ES-I3 (cell line): ENCODE results near the gene OR7C1.

Experiments
- H3K36me3 ChIP-seq: 2 replicates; pipeline ENCODE4 v1.6.1; 2013; ENCODE audit warnings: mild to moderate bottlenecking, low read length, control low read depth, moderate library complexity; ENCODE audit not compliant: insufficient read depth
- H3K4me1 ChIP-seq: 2 replicates; pipeline ENCODE4 v1.6.1; 2013; ENCODE audit warnings: mild to moderate bottlenecking, control low read depth, low read length; ENCODE audit not compliant: insufficient read depth
- H3K9ac ChIP-seq: 2 replicates; pipeline ENCODE4 v1.6.1; 2013; ENCODE audit warnings: low read depth, mild to moderate bottlenecking, low read length, moderate library complexity
- H3K9me3 ChIP-seq: 2 replicates; pipeline ENCODE4 v1.6.1; 2013; ENCODE audit warnings: mild to moderate bottlenecking, low read length, moderate library complexity; ENCODE audit not compliant: control insufficient read depth, insufficient read depth

The OR7C1 gene

DNA sequence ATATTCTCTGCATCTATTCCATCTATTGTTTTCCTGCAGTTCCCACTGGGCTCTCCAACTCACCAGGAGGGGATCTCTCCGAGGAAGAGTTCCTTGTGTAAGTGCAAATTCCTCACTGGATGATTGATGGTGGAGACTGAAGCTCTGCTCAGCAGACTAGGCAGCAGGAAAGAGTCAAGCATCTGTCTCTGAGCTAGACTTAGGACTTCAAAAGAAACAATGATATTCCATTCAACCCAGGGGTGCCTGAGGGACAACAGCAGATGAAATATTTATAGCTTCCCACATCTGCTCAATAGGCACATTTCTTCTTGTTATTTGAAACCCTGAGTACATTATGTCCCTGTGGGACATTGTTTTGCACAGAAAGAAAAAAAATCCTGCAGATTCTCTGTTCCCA, at the start of gene OR7C1, which contains the start of gene OR7A5:
Gene OR7C1 (minus strand): TSS at position 175 of the 400 bp plus-strand sequence. CDS start 35,049 bp downstream, outside the sequence.
Gene OR7A5 (minus strand): TSS at position 175 of the 400 bp plus-strand sequence. CDS start 6,944 bp downstream, outside the sequence.
- Histone ChIP-seq H3K4me1 (peaks cover 5% of the 10 kb centered on the region; the same call in 1 of the 2 replicates), H3K9me3 (peaks cover 11% of the 10 kb centered on the region), H3K9ac (no peak within 1 kb of the TSS), H3K36me3 (no peaks in the 10 kb centered on the region)

GRCh38 chr19:14871619-14872230, 36.7 kb upstream of the OR7C1 start:
- H3K9me3 ChIP-seq = peaks cover 4% of the 10 kb centered on the region; the same call in 1 of the 2 replicates
- H3K9ac ChIP-seq = no peak overlapping the region
- no peaks in the 10 kb centered on the region for H3K4me1 ChIP-seq
- H3K36me3 ChIP-seq = no peaks in the 10 kb centered on the region

DNA sequence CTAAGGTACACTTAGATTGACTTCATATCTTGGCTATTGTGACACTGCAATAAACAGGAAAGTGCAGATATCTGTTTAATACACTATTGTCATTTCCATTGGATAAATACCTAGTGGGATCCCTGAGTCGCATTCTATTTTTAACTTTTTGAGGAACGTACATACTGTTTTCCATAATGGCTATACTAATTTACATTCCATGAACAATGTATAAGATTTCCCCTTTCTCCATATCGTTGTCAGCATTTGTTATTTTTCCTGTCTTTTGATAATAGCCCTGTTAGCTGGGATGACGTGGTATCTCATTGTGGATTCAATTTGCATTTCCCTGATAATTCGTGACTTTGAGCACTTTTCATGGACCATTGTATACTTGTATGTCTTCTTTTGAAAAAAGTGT, 33.5 kb upstream of the OR7C1 start:
- Histone ChIP-seq H3K36me3 (no peaks in the 10 kb centered on the region), H3K9ac (no peak overlapping the region), H3K9me3 (peaks cover 4% of the 10 kb centered on the region; the same call in 1 of the 2 replicates), H3K4me1 (no peaks in the 10 kb centered on the region)

GRCh38 chr19:14848822-14849221, 13.8 kb upstream of the OR7C1 start, which contains the start of gene OR7A10:
Gene OR7A10, minus strand, starts transcription at chr19:14848922. Its CDS starts 7,045 bp downstream, at chr19:14841877.
- Histone ChIP-seq H3K4me1 (no peaks in the 10 kb centered on the region), H3K9me3 (no peaks in the 10 kb centered on the region), H3K9ac (no peak within 1 kb of the TSS), H3K36me3 (no peaks in the 10 kb centered on the region)

- Histone ChIP-seq H3K4me1 (no peaks in the 10 kb centered on the region), H3K9ac (no peak overlapping the region), H3K36me3 (no peaks in the 10 kb centered on the region), H3K9me3 (peaks cover 3% of the 10 kb centered on the region; the same call in 1 of the 2 replicates)
Measured at GRCh38 chr19:14843578-14843977, 8.6 kb upstream of the OR7C1 start.

GRCh38 chr19:14843169-14843568, 8.2 kb upstream of the OR7C1 start:
- no peak overlapping the region for H3K9ac ChIP-seq
- H3K9me3 ChIP-seq = peaks cover 3% of the 10 kb centered on the region; the same call in 1 of the 2 replicates
- H3K36me3 ChIP-seq = no peaks in the 10 kb centered on the region
- H3K4me1 ChIP-seq = no peaks in the 10 kb centered on the region

DNA sequence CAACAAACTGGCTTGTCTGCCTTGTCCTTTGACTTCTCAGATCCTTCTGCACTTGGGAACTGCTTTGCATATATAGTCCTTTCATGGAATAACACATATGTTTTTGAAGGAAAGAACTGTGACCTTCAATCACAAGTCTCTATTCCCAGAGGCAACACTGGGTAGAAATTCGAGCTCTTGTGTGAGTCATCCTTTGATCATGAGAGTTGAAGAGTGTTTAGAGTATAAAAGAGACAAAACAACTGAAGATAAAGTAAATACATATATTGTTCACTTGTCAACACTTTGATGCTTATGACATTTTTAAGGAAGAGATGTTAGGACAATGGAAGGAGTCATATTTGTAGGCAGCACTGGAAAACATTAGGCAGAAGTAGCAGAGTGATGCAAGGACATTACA, 5.2 kb upstream of the OR7C1 start:
- Histone ChIP-seq H3K9me3 (peaks cover 3% of the 10 kb centered on the region; the same call in 1 of the 2 replicates), H3K9ac (no peak overlapping the region), H3K4me1 (0 out of 2 replicates have a peak, but pooled peaks cover under 1% of the 10 kb centered on the region), H3K36me3 (no peaks in the 10 kb centered on the region)

- Histone ChIP-seq H3K36me3 (no peaks in the 10 kb centered on the region), H3K9me3 (peaks cover 3% of the 10 kb centered on the region; the same call in 1 of the 2 replicates), H3K9ac (no peak overlapping the region), H3K4me1 (peaks cover 5% of the 10 kb centered on the region; the same call in 1 of the 2 replicates)
Measured at GRCh38 chr19:14837391-14837790, 2.4 kb upstream of the OR7C1 start.

- Histone ChIP-seq H3K4me1 (peaks cover 5% of the 10 kb centered on the region; the same call in 1 of the 2 replicates), H3K9me3 (peaks cover 9% of the 10 kb centered on the region; the same call in 1 of the 2 replicates), H3K36me3 (no peaks in the 10 kb centered on the region), H3K9ac (no peak overlapping the region)
Measured at GRCh38 chr19:14830702-14831101, 4.3 kb downstream of the OR7C1 start.

GRCh38 chr19:14826006-14826405, 9.0 kb downstream of the OR7C1 start:
- H3K4me1 ChIP-seq = no peaks in the 10 kb centered on the region
- peaks cover 9% of the 10 kb centered on the region; the same call in 1 of the 2 replicates for H3K9me3 ChIP-seq
- H3K36me3 ChIP-seq = no peaks in the 10 kb centered on the region
- no peak overlapping the region for H3K9ac ChIP-seq

- no peaks in the 10 kb centered on the region for H3K9me3 ChIP-seq
- H3K36me3 ChIP-seq = no peaks in the 10 kb centered on the region
- no peaks in the 10 kb centered on the region for H3K4me1 ChIP-seq
- no peak overlapping the region for H3K9ac ChIP-seq
Measured at GRCh38 chr19:14821937-14822336, 13.0 kb downstream of the OR7C1 start.

GRCh38 chr19:14818588-14818987, 16.4 kb downstream of the OR7C1 start:
- Histone ChIP-seq H3K4me1 (no peaks in the 10 kb centered on the region), H3K9me3 (no peaks in the 10 kb centered on the region), H3K9ac (no peak overlapping the region), H3K36me3 (no peaks in the 10 kb centered on the region)

- H3K9me3 ChIP-seq = no peaks in the 10 kb centered on the region
- H3K36me3 ChIP-seq = no peaks in the 10 kb centered on the region
- H3K9ac ChIP-seq = no peak overlapping the region
- H3K4me1 ChIP-seq = no peaks in the 10 kb centered on the region
Measured at GRCh38 chr19:14817052-14817451, 17.9 kb downstream of the OR7C1 start.

DNA sequence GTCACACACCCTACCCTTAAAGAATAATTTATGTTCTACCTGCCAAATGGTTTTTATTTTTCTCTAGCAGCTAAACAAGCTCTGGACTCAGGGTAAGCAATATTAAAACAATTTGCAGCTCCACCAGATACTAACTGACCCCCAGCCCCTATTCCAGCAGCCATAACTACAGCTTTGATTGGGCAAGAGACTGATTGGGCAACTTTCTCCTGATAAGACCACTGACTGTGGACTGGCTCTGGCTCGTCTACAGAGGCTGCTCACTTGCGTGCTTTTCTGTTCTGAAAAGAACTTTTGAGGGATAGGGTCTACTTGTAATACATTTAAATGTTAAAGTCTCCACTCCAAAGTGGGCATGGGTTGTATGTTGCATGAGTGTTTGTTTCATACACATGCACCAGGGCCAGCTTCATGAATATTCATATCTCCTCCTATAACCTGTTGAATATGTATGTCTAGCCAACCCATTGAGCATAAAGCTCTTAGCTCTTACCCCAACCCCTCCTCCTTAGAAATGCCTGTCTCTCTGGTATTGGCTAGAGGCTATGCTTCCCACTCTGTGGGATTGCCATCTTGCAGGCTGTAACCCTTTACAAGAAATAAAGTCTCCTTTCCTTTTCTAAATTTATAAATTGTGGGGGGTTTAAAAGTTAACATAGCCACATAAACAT, 19.9 kb downstream of the OR7C1 start:
- Histone ChIP-seq H3K36me3 (no peaks in the 10 kb centered on the region), H3K9ac (no peak overlapping the region), H3K9me3 (no peaks in the 10 kb centered on the region), H3K4me1 (no peaks in the 10 kb centered on the region)
